A204.1 (cell line): ENCODE measurements around the gene KCNQ1OT1.

Source experiments
- FAIRE-seq: peaks from 2 replicates; lab custom pipeline; 2012; peaks lifted over from hg19 to GRCh38; lab: Jason Lieb, UNC

KCNQ1OT1 gene

GRCh38 chr11:2701898-2702434 lies 2.2 kb upstream of the KCNQ1OT1 start:
- FAIRE-seq = no peak

- no peak for FAIRE-seq
Measured at GRCh38 chr11:2701230-2701629, 1.4 kb upstream of the KCNQ1OT1 start.

- FAIRE-seq = no peak
Measured at GRCh38 chr11:2700415-2701211, 819 bp upstream of the KCNQ1OT1 start.

GRCh38 chr11:2699185-2699530 lies 636 bp downstream of the KCNQ1OT1 start:
- no peak for FAIRE-seq

- FAIRE-seq = no peak
Measured at GRCh38 chr11:2698386-2699184, 1.2 kb downstream of the KCNQ1OT1 start.

- no peak for FAIRE-seq
Measured at GRCh38 chr11:2697866-2698265, 1.9 kb downstream of the KCNQ1OT1 start.

GRCh38 chr11:2696455-2696854 lies 3.3 kb downstream of the KCNQ1OT1 start:
- no peak for FAIRE-seq

GRCh38 chr11:2694995-2695939 lies 4.5 kb downstream of the KCNQ1OT1 start:
- FAIRE-seq = no peak

- no peak for FAIRE-seq
Measured at GRCh38 chr11:2694495-2694894, 5.3 kb downstream of the KCNQ1OT1 start.

GRCh38 chr11:2693271-2694261 lies 6.2 kb downstream of the KCNQ1OT1 start:
- FAIRE-seq = no peak

- no peak for FAIRE-seq
Measured at GRCh38 chr11:2691991-2692875, 7.6 kb downstream of the KCNQ1OT1 start.

GRCh38 chr11:2691355-2691761 lies 8.4 kb downstream of the KCNQ1OT1 start:
- FAIRE-seq = no peak

- FAIRE-seq = no peak
Measured at GRCh38 chr11:2690596-2691354, 9.0 kb downstream of the KCNQ1OT1 start.

- FAIRE-seq = no peak
Measured at GRCh38 chr11:2689651-2690575, 9.9 kb downstream of the KCNQ1OT1 start.

GRCh38 chr11:2688381-2689231 lies 11.2 kb downstream of the KCNQ1OT1 start:
- FAIRE-seq = no peak

- FAIRE-seq = no peak
Measured at GRCh38 chr11:2687782-2688191, 12.0 kb downstream of the KCNQ1OT1 start.

GRCh38 chr11:2687223-2687530 lies 12.6 kb downstream of the KCNQ1OT1 start:
- FAIRE-seq = no peak
